HCT116 (cell line): ENCODE measurements around the gene CHSY3. TPM values are rescaled to one million over a fixed set of nuclear protein-coding genes. Genes with fewer than 3 reads are reported as not detected.

Experiments
- ATAC-seq: fragments of 200-7000 bp; cut with Tn5 transposase; 2 replicates; pipeline ENCODE4 v1.9.1; 2020; ENCODE audit warnings: mild to moderate bottlenecking, moderate library complexity
- BruUV-seq: library from RNA; stranded (reverse); fragments of 400-500 nt; replicated peaks from 2 replicates; lab custom pipeline; 2021; lab: Mats Ljungman, UMichigan
- CTCF ChIA-PET: fragments of 300-600 bp; sonication (Branson Sonifier 250); formaldehyde crosslinking; loops from one replicate; lab custom pipeline; 2021; ENCODE audit warnings: antibody characterized with exemption; lab: Charles Lee
- POLR2A ChIA-PET: fragments of 300-600, 350-600 bp; sonication (Branson Sonifier 250); formaldehyde crosslinking; loops from one replicate; lab custom pipeline; 2021; ENCODE audit warnings: antibody characterized with exemption; lab: Charles Lee
- RAD21 ChIA-PET, 2 experiments: fragments of 300-600 bp; sonication (Branson Sonifier 250); formaldehyde crosslinking; loops; one replicate each; lab custom pipeline; 2023; ENCODE audit warnings: low total read pairs in 2 of 2; ENCODE audit not compliant: uncharacterized antibody in 2 of 2, unreplicated experiment in 2 of 2, low non-redundant PET in 1 of 2; lab: Charles Lee
- DNase-seq: peaks from one replicate; pipeline ENCODE4 v3.0.0-alpha.2; 2010; ENCODE audit warnings: low read depth, low spot score
- H2AFZ ChIP-seq: fragments of 200-600 bp; shearing (Covaris generic), sonication (generic); 2 replicates; pipeline ENCODE4 v1.6.1; 2017; ENCODE audit warnings: low read depth, mixed run types, mixed read lengths, antibody characterized with exemption, low read length; ENCODE audit not compliant: poor library complexity, severe bottlenecking
- H3K27ac ChIP-seq: 2 replicates; pipeline ENCODE4 v1.5.1; 2012; ENCODE audit warnings: low read depth, low read length
- H3K27me3 ChIP-seq: fragments of 200-600 bp; sonication (generic); 2 replicates; pipeline ENCODE4 v1.6.1; 2016; ENCODE audit warnings: mixed run types, low read length, mixed read lengths; ENCODE audit not compliant: insufficient read depth
- H3K36me3 ChIP-seq, 2 experiments: fragments of 200-500 bp in 1 of 2; fragments of 200-600 bp in 1 of 2; sonication (Bioruptor generic) in 1 of 2; sonication (generic) in 1 of 2; 2 replicates each; pipeline versions ENCODE4 v1.5.1 to v1.6.1; 2014 to 2016; ENCODE audit warnings: low read length in 2 of 2, inconsistent platforms in 1 of 2, mixed read lengths in 1 of 2, mixed run types in 1 of 2; ENCODE audit not compliant: insufficient read depth in 2 of 2, control insufficient read depth in 1 of 2
- H3K4me1 ChIP-seq, 2 experiments: fragments of 200-600 bp in 1 of 2; sonication (generic) in 1 of 2; 2 replicates each; pipeline versions ENCODE4 v1.5.1 to v1.6.1; 2012 to 2017; ENCODE audit warnings: low read length in 2 of 2, inconsistent platforms in 1 of 2, mild to moderate bottlenecking in 1 of 2, mixed read lengths in 1 of 2, mixed run types in 1 of 2, moderate library complexity in 1 of 2; ENCODE audit not compliant: insufficient read depth in 2 of 2, control insufficient read depth in 1 of 2
- H3K4me2 ChIP-seq: fragments of 200-600 bp; sonication (generic); 2 replicates; pipeline ENCODE4 v1.6.1; 2017; ENCODE audit warnings: mixed run types, low read length, mixed read lengths
- H3K4me3 ChIP-seq, 2 experiments: fragments of 200-600 bp in 1 of 2; sonication (generic) in 1 of 2; replicated peaks in 1 of 2; 2 replicates each; pipeline ENCODE4 v1.5.1; 2011 to 2016; ENCODE audit warnings: low read length in 2 of 2, control low read depth in 1 of 2, low read depth in 1 of 2, mild to moderate bottlenecking in 1 of 2, mixed read lengths in 1 of 2, mixed run types in 1 of 2
- H3K79me2 ChIP-seq: fragments of 200-600 bp; sonication (generic); 2 replicates; pipeline ENCODE4 v1.6.1; 2017; ENCODE audit warnings: mild to moderate bottlenecking, mixed run types, low read length, moderate library complexity, mixed read lengths; ENCODE audit not compliant: insufficient read depth
- H3K9ac ChIP-seq: fragments of 200-600 bp; sonication (generic); 2 replicates; pipeline ENCODE4 v1.6.1; 2016; ENCODE audit warnings: low read length, mixed read lengths
- H3K9me2 ChIP-seq: fragments of 200-600 bp; sonication (generic), shearing (Covaris generic); 2 replicates; pipeline ENCODE4 v1.6.1; 2017; ENCODE audit warnings: mixed run types, mild to moderate bottlenecking, moderate library complexity; ENCODE audit not compliant: insufficient read depth
- H3K9me3 ChIP-seq, 2 experiments: fragments of 200-500 bp in 1 of 2; fragments of 200-600 bp in 1 of 2; sonication (Bioruptor generic) in 1 of 2; sonication (generic) in 1 of 2; 2 replicates each; pipeline ENCODE4 v1.6.1; 2014 to 2017; ENCODE audit warnings: low read length in 2 of 2, mixed read lengths in 2 of 2, inconsistent platforms in 1 of 2, low read depth in 1 of 2, mild to moderate bottlenecking in 1 of 2, mixed run types in 1 of 2, moderate library complexity in 1 of 2; ENCODE audit not compliant: control insufficient read depth in 1 of 2, insufficient read depth in 1 of 2
- H4K20me1 ChIP-seq: fragments of 200-600 bp; sonication (generic), shearing (Covaris generic); 2 replicates; pipeline ENCODE4 v1.6.1; 2017; ENCODE audit warnings: mixed run types, mild to moderate bottlenecking, moderate library complexity; ENCODE audit not compliant: insufficient read depth
- ATF3 ChIP-seq: IDR thresholded peaks from 2 replicates; pipeline ENCODE4 v1.6.1; 2012
- CBX3 ChIP-seq: IDR thresholded peaks from 2 replicates; pipeline ENCODE4 v1.6.1; 2012; ENCODE audit warnings: low read depth
- CEBPB ChIP-seq: IDR thresholded peaks from 2 replicates; pipeline ENCODE4 v1.6.1; 2012; ENCODE audit warnings: low read depth
- CTCF ChIP-seq, 3 experiments: fragments of 200-600 bp in 1 of 3; sonication (generic) in 1 of 3; IDR thresholded peaks in 2 of 3; conservative IDR thresholded peaks in 1 of 3; 2 replicates each; pipeline ENCODE4 v1.5.1; 2012 to 2017; ENCODE audit warnings: low read depth in 2 of 3, low read length in 2 of 3, antibody characterized with exemption in 1 of 3, borderline replicate concordance in 1 of 3, control low read depth in 1 of 3, mild to moderate bottlenecking in 1 of 3, mixed read lengths in 1 of 3, mixed run types in 1 of 3, moderate library complexity in 1 of 3; ENCODE audit not compliant: insufficient read depth in 1 of 3
- EGR1 ChIP-seq: IDR thresholded peaks from 2 replicates; pipeline ENCODE4 v1.6.1; 2012; ENCODE audit warnings: low read depth
- ELF1 ChIP-seq: IDR thresholded peaks from 2 replicates; pipeline ENCODE4 v1.6.1; 2012; ENCODE audit warnings: low read depth, borderline replicate concordance
- EZH2phosphoT487 ChIP-seq: fragments of 200-600 bp; IDR thresholded peaks from 2 replicates; pipeline ENCODE4 v1.6.1; 2018; ENCODE audit warnings: antibody characterized with exemption, borderline replicate concordance
- FOSL1 ChIP-seq: IDR thresholded peaks from 2 replicates; pipeline ENCODE4 v1.6.1; 2012; ENCODE audit warnings: low read depth
- JUND ChIP-seq: IDR thresholded peaks from 2 replicates; pipeline ENCODE4 v1.6.1; 2012
- POLR2A ChIP-seq: IDR thresholded peaks from 2 replicates; pipeline ENCODE4 v1.7.0; 2011; ENCODE audit warnings: borderline replicate concordance; ENCODE audit not compliant: insufficient read depth, insufficient read length; ENCODE audit errors: extremely low read depth
- POLR2AphosphoS5 ChIP-seq: IDR thresholded peaks from 2 replicates; pipeline ENCODE4 v1.6.1; 2011; ENCODE audit warnings: mild to moderate bottlenecking, low read depth, low read length, moderate library complexity
- RAD21 ChIP-seq: IDR thresholded peaks from 2 replicates; pipeline ENCODE4 v1.6.1; 2012; ENCODE audit warnings: low read depth, mild to moderate bottlenecking
- REST ChIP-seq: IDR thresholded peaks from 2 replicates; pipeline ENCODE4 v1.6.1; 2012; ENCODE audit warnings: low read depth
- SIN3A ChIP-seq: IDR thresholded peaks from 2 replicates; pipeline ENCODE4 v1.6.1; 2012; ENCODE audit warnings: low read depth
- SP1 ChIP-seq: IDR thresholded peaks from 2 replicates; pipeline ENCODE4 v1.6.1; 2012; ENCODE audit warnings: low read depth
- SRF ChIP-seq: IDR thresholded peaks from 2 replicates; pipeline ENCODE4 v1.6.1; 2012; ENCODE audit warnings: low read depth
- TCF7L2 ChIP-seq: IDR thresholded peaks from 2 replicates; pipeline ENCODE4 v1.7.0; 2011; ENCODE audit warnings: borderline replicate concordance, inconsistent platforms; ENCODE audit not compliant: insufficient read depth, insufficient read length; ENCODE audit errors: extremely low read depth
- YY1 ChIP-seq: IDR thresholded peaks from 2 replicates; pipeline ENCODE4 v1.6.1; 2011; ENCODE audit warnings: low read length, low read depth, moderate library complexity, mild to moderate bottlenecking; ENCODE audit not compliant: insufficient replicate concordance; ENCODE audit errors: extremely low read depth
- ZFX ChIP-seq: fragments of 450-650 bp; IDR thresholded peaks from 2 replicates; pipeline ENCODE4 v1.6.1; 2017
- ZNF274 ChIP-seq: fragments of 200-500 bp; sonication (Bioruptor generic); IDR thresholded peaks from 2 replicates; pipeline ENCODE4 v1.6.1; 2014; ENCODE audit warnings: mild to moderate bottlenecking, low read depth, low read length, inconsistent platforms
- intact Hi-C: fragments of 100-400 bp; cut with micrococcal nuclease; formaldehyde crosslinking; loops from 2 replicates; pipeline ENCODE4 v1.10.0; 2022
- total RNA-seq: library from RNA; stranded (reverse); gene quantifications from one replicate; pipeline ENCODE4 v1.2.1, GENCODE V29; 2021; ENCODE audit not compliant: unreplicated experiment

The CHSY3 gene
- total RNA-seq, 1 experiment from 2014 or later = 2.3 TPM

GRCh38 chr5:130018641-130019040, 114.4 kb downstream of the CHSY3 start:
- intact Hi-C loops = no loop called here
- no peak overlapping the region for H3K9ac ChIP-seq

More at GRCh38 chr5:130018641-130019040, 114.4 kb downstream of the CHSY3 start:
- Histone ChIP-seq H3K27me3 (no peaks in the 10 kb centered on the region), H3K27ac (no peak overlapping the region), H3K4me2 (no peak overlapping the region), H2AFZ (no peak overlapping the region), H3K9me3 (no peaks in the 10 kb centered on the region), H4K20me1 (no peaks in the 10 kb centered on the region), H3K79me2 (no peaks in the 10 kb centered on the region), H3K4me3 (no peak overlapping the region), H3K36me3 (no peaks in the 10 kb centered on the region), H3K9me2 (no peaks in the 10 kb centered on the region), H3K4me1 (no peaks in the 10 kb centered on the region)
- ChIA-PET POLR2A (no interaction called here), RAD21 (no interaction called here), CTCF (no interaction called here)
- DNase-seq = no peak
- no peak for ATAC-seq
- BruUV-seq = no TSS peak
- TF ChIP-seq CTCF (IDR thresholded peaks at IDR 0.05 in 2 of 3, conservative IDR thresholded peaks at IDR 0.05 in 1 of 3; ENCODE audit: borderline replicate concordance in 1 of 3, insufficient read depth in 1 of 3, low read depth in 2 of 3, low read length in 2 of 3) (no peak), TCF7L2 (no peak), ZNF274 (no peak), CBX3 (no peak), SIN3A (no peak), RAD21 (no peak), SP1 (no peak), EZH2phosphoT487 (no peak), EGR1 (no peak), SRF (no peak), FOSL1 (no peak), REST (no peak), POLR2AphosphoS5 (no peak), YY1 (no peak), POLR2A (no peak), ELF1 (no peak), ZFX (no peak), JUND (no peak), ATF3 (no peak), CEBPB (no peak)
